Activated naive CD8-positive, alpha-beta T cell (primary cell): ENCODE results near the gene HDAC3.

Experiments
- H3K27ac Mint-ChIP-seq: one replicate; pipeline ENCODE4 v1.8.0; 2021; ENCODE audit warnings: mixed read lengths
- H3K27me3 Mint-ChIP-seq: one replicate; pipeline ENCODE4 v1.8.0; 2021; ENCODE audit warnings: mixed read lengths
- H3K36me3 Mint-ChIP-seq: one replicate; pipeline ENCODE4 v1.8.0; 2021; ENCODE audit warnings: mixed read lengths
- H3K4me1 Mint-ChIP-seq: one replicate; pipeline ENCODE4 v1.8.0; 2021; ENCODE audit warnings: low read depth, mixed read lengths
- H3K4me3 Mint-ChIP-seq: one replicate; pipeline ENCODE4 v1.8.0; 2021; ENCODE audit warnings: mild to moderate bottlenecking, mixed read lengths
- H3K9me3 Mint-ChIP-seq: one replicate; pipeline ENCODE4 v1.8.0; 2021; ENCODE audit warnings: low read depth, mixed read lengths

The HDAC3 gene

DNA sequence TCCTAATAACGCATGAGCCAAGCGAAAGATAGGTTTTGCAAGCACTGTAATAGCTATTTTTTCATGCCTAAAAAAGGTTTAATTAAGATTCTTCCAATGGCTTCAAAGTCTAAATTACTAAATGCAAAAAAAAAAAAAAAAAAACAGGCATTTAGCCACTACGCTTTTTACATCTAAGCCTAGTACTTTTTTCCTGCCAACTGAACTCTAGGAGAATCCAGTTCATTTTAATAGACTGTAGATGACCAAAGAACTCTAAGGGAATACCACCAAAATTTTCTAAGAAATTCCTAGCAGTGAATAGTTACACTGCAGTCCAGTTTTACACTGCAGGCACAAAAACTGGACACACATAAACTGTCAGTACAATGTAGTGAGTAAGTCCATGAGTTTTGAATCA is 27.6 kb downstream of the HDAC3 start:
- Mint-ChIP-seq H3K27me3 (no peaks in the 10 kb centered on the region), H3K4me1 (peaks cover 88% of the 10 kb centered on the region), H3K4me3 (no peak overlapping the region), H3K36me3 (peaks cover 13% of the 10 kb centered on the region), H3K27ac (peak overlapping the region; percentile 90), H3K9me3 (no peaks in the 10 kb centered on the region)

DNA sequence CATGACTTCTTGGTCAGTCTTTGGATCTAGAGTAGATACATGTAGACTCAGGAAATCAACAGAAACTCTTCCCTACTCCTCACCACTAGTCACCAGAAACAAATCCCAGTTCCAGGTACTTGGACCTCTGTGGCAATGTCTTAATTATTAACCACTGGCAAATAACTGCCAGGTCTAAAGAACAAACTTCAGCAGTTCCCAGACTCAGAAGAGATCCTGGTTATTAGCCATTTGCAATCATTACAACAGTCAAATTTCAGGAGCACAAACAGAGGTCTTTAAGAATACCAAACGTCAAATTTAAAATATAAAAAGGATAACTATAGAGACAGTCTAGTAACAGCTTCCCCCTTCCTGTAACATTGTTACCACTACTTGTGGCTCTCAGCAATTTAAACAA is 28.1 kb downstream of the HDAC3 start:
- peaks cover 13% of the 10 kb centered on the region for H3K36me3 Mint-ChIP-seq
- peaks cover 88% of the 10 kb centered on the region for H3K4me1 Mint-ChIP-seq
- H3K27ac Mint-ChIP-seq: peak overlapping the region; percentile 90
- H3K9me3 Mint-ChIP-seq: no peaks in the 10 kb centered on the region
- H3K4me3 Mint-ChIP-seq: peak overlapping the region; percentile 54
- no peaks in the 10 kb centered on the region for H3K27me3 Mint-ChIP-seq

DNA sequence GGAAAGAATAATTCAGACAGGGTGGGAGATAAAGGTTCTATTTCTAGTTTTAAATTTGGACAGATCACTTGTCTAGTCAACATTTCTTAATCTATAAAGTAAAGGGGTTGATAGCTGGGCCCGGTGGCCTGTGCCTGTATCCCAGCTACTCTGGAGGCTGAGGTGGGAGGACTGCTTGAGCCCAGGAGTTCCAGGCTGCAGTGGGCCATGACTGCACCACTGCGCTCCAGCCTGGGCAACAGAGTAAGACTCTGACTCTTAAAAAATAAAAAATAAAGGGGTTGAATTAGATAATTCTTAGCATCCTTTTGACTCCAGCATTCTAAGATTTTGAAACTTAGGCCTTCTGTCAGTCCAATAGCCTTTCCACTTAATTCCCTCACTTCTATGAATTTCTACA is 28.6 kb downstream of the HDAC3 start:
- Mint-ChIP-seq H3K9me3 (no peaks in the 10 kb centered on the region), H3K27me3 (no peaks in the 10 kb centered on the region), H3K4me3 (peak overlapping the region; percentile 54), H3K4me1 (peaks cover 87% of the 10 kb centered on the region), H3K36me3 (peaks cover 13% of the 10 kb centered on the region), H3K27ac (peak overlapping the region; percentile 90)

DNA sequence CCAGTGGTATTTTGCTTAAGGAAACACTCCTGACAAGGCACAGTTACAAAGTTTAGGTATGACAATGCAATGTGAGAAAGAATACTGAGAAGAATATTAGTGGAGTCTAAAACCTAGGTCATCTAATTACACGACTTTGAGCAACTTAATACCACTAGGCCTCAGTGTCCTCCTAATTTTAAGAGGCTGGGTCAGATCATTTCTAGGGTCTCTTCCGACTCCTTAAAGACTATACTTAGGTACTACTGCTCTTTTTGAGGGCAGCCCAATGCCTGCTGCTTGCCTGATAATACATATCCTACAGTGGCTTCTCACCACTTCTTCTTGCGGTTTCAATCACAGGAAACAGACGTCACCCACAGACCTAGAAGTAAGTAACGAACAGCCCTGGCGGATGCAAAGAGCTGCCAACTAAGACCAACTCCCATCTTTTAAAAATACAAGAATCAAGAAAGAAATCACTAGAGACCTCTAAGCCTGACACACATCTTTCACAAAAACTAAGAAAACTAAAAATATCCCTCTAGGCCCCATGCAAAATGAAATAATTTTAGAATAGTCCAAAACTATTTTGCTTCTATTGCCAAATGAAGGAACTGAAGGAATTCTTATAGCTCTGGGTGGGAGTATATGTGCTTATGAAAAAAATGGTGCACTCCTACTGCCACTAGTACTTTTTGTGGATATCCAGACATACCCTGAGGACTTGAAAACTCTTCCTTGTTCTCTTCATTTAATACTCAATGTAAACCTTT is 30.9 kb downstream of the HDAC3 start:
- no peaks in the 10 kb centered on the region for H3K27me3 Mint-ChIP-seq
- H3K4me1 Mint-ChIP-seq: peaks cover 88% of the 10 kb centered on the region
- H3K4me3 Mint-ChIP-seq: peak overlapping the region; percentile 69
- no peaks in the 10 kb centered on the region for H3K9me3 Mint-ChIP-seq
- H3K36me3 Mint-ChIP-seq: peaks cover 9% of the 10 kb centered on the region
- H3K27ac Mint-ChIP-seq: peak overlapping the region; percentile 83

DNA sequence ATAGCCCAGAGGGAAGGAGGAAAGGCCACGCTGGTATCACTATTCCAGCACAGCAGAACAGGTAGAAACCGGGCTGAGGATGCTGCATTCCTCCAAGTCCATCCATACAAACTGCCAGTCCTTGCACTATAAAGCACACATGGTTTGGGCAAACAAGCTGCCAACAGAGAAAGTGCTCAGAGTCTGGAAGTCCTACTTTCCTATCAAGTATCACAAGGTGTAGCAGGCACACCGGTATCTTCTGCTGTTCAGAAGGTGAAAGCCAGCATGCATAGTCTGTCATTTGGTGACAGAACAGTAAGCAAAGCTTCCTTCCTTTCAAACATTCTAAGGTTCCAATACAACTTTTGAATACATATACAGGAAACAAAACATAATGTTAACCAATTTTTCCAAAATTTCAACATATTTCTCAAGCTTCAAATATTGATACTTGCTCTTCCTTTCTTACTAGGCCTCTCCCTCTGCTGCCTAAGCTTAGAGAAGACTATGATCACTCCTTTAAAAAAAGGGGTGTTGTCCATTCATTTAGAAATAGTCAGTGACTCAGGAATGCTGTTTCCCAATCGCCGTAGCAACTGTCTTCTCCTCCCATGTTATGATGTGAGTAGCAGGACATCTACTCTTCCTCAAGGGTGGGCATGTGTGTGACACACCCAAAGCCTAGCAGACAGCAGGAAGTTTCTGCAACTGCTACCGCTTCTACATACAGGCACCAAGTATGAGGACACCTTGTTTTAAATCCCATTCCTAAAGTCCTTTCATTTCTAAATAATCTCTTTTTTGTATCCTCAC is 32.5 kb downstream of the HDAC3 start:
- Mint-ChIP-seq H3K27me3 (no peaks in the 10 kb centered on the region), H3K4me1 (peaks cover 93% of the 10 kb centered on the region), H3K27ac (peak overlapping the region; percentile 89), H3K4me3 (peak overlapping the region; percentile 77), H3K36me3 (peaks cover 6% of the 10 kb centered on the region), H3K9me3 (no peaks in the 10 kb centered on the region)

DNA sequence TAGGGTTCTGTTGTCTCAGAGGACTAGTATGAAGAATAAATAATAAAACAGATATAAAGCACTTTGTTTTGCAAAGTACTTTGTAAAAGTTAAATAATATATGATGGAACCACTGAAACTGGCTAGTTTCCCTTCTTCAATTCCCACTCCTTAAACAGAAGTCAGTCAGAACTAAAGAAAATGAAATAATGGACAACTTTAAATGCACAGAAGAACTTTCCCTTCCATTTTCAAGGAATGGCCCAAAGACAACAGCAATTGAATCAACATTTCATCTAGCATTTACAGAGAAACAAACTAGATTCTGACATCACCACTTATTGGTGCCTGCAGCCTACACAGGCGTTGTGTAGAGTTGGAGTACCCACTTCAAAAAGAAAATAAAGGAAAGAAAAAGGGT is 34.0 kb downstream of the HDAC3 start:
- H3K9me3 Mint-ChIP-seq: no peaks in the 10 kb centered on the region
- peak overlapping the region; percentile 64 for H3K4me3 Mint-ChIP-seq
- H3K36me3 Mint-ChIP-seq: peaks cover 3% of the 10 kb centered on the region
- peaks cover 93% of the 10 kb centered on the region for H3K4me1 Mint-ChIP-seq
- no peaks in the 10 kb centered on the region for H3K27me3 Mint-ChIP-seq
- H3K27ac Mint-ChIP-seq: peak overlapping the region; percentile 84

DNA sequence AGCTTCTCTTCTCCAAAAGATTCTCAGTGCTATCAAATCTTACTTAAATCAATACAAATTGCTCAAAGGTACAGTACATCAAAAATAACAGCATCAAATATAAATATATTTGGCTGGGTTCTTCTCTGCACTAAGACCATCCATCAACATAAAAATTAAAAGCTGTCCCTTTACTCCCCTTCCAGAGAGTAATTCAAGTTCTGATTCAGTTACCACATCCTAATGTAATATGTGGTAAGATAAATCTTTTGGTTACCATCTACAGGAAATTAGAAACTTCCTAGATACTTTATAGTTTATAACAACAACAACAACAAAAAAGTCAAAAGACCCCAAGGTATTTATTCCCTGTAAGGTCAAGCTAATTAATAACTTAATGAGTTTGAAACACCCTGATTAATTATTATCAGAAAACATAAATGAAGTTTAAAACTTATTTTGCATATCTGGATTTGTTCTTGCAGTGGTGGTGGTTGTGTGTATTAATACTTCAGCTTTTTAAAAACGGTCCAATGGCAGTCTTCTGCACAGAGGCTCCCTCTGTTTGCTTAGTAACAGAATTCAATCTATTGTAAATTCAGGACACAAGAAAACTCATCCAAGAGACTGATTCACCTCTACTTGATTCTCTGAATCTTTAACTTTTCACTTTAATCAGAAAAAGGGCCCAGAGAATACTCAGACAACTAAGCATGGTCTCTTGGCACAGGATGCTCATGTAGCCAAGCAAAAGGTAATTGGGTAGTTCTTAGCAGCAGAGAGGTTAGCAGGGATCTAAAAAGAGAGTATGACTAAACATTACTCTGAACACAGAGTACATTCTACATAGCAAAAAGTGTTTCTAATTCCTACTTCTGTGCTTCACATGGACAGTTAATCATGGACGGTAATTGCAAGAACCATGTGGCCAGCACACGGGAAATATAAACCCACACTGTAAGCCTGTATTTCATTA is 38.0 kb downstream of the HDAC3 start:
- no peaks in the 10 kb centered on the region for H3K27me3 Mint-ChIP-seq
- H3K27ac Mint-ChIP-seq: peak overlapping the region; percentile 78
- H3K9me3 Mint-ChIP-seq: no peaks in the 10 kb centered on the region
- H3K4me3 Mint-ChIP-seq: no peak overlapping the region
- H3K36me3 Mint-ChIP-seq: peaks cover 10% of the 10 kb centered on the region
- peaks cover 77% of the 10 kb centered on the region for H3K4me1 Mint-ChIP-seq

DNA sequence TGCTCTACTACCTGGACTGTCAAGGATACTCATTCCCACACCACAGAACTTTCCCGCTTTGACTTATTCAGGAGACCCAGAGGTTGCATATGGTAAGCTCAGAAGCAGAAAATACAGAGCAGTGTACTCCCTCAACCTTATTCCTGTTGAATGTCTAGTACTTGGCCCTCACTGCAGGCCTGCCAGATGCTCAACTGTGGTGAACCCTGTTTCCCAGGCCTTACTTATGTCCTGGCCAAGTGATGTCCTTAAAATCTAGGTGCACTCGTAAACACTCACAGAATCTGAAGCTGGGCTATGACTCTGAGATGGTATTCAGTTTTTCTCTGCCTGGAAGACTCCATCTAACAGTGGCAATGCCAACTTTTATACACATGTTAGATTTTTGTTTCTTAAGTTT is 38.8 kb downstream of the HDAC3 start:
- Mint-ChIP-seq H3K36me3 (peaks cover 10% of the 10 kb centered on the region), H3K9me3 (no peaks in the 10 kb centered on the region), H3K27me3 (no peaks in the 10 kb centered on the region), H3K4me1 (peaks cover 75% of the 10 kb centered on the region), H3K27ac (peak overlapping the region; percentile 55), H3K4me3 (no peak overlapping the region)

DNA sequence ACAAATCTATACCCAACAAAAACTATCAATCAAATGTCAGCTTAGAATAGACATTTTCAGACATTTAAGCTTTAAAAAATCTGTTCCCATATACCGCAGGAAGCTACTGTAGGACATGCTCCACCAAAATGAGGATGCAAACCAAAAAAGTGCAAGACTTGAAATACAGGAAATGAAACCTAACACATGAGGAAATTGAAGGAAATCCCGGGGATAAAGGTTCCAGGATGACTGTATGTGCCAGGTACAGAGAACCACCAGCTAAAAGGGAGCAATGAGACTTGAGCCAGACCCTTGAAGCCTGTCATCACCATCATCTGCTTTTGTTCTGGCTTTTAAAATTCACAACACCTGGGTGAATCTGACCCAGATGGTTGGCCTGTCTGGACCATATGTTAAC is 39.3 kb downstream of the HDAC3 start:
- H3K4me1 Mint-ChIP-seq: peaks cover 75% of the 10 kb centered on the region
- no peaks in the 10 kb centered on the region for H3K27me3 Mint-ChIP-seq
- peaks cover 10% of the 10 kb centered on the region for H3K36me3 Mint-ChIP-seq
- H3K27ac Mint-ChIP-seq: peak overlapping the region; percentile 55
- no peaks in the 10 kb centered on the region for H3K9me3 Mint-ChIP-seq
- peak overlapping the region; percentile 20 for H3K4me3 Mint-ChIP-seq

DNA sequence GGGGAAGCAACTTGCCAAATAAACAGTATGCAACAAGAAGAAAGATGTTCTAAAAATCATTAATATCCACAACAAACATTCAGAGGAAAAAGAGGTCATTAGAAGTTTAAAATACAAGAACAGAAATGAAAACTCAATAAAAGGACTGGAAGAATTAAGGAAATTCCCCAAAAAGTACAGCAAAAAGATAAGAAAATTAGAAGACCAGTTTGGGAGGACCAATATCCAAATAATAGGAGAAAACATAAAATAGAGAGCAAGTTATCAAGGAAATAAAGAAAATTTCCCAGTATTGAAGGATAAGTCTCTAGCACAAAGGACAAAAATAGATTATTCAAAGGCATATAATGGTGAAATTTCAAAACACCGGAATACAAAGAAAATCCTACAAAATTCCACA is 39.8 kb downstream of the HDAC3 start:
- Mint-ChIP-seq H3K27ac (peak overlapping the region; percentile 55), H3K27me3 (no peaks in the 10 kb centered on the region), H3K4me3 (no peak overlapping the region), H3K36me3 (peaks cover 10% of the 10 kb centered on the region), H3K4me1 (peaks cover 75% of the 10 kb centered on the region), H3K9me3 (no peaks in the 10 kb centered on the region)

DNA sequence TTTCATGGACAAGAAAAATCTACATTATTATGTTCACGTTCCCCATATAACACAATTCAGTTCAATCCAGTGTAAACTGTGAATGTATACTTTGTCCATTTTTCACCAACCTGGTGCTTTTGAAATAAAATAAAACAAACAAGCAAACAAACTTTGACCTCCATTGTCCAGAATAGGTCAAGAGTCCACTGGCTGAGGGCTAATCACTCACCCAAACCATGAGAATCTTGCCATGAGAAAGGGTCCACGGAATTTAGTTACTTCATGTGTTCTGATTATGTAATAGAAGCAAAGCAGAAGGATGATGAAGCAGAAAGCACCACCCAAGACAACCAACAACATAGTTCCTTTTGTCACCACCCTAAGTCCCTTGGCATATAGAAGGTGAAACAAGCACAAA is 46.5 kb downstream of the HDAC3 start:
- Mint-ChIP-seq H3K27me3 (no peaks in the 10 kb centered on the region), H3K4me1 (peaks cover 45% of the 10 kb centered on the region), H3K36me3 (peaks cover 2% of the 10 kb centered on the region), H3K27ac (no peak overlapping the region), H3K4me3 (no peak overlapping the region), H3K9me3 (no peaks in the 10 kb centered on the region)

DNA sequence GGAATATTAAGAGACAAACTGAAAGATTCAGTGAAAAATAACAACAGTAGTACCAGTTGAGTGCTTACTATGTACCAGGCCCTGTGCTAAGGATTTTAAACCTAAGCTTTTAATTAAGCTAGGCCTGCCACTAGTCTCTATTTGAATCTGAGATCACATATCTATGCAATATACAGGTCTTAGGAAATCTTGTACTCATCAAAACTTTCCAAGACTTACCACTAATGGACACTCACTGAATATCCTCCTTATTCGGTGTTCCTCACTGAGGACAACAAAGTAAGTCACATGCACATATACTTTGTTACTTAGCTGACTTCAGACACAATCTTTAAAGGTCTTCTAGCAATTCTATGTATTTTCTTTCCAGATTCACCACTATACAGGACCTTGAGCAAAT is 50.4 kb downstream of the HDAC3 start:
- Mint-ChIP-seq H3K4me1 (peaks cover 28% of the 10 kb centered on the region), H3K9me3 (no peaks in the 10 kb centered on the region), H3K27me3 (no peaks in the 10 kb centered on the region), H3K36me3 (peaks cover 7% of the 10 kb centered on the region), H3K27ac (no peak overlapping the region), H3K4me3 (no peak overlapping the region)

DNA sequence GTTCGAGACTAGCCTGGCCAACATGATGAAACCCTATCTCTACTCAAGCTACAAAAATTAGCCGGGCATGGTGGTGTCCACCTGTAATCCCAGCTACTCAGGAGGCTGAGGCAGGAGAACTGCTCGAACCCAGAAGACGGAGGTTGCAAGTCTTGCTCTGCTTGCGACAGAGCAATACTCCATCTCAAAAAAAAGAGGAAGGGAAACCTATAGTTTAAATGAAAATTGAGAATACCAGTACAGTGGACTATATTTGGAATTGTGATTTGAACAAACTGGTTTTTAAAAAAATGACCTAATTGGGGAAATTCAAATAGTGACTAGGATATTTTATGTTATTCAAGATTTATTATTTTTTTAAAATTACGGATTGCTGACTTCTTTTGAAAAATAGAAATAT is 51.1 kb downstream of the HDAC3 start:
- H3K4me1 Mint-ChIP-seq: peaks cover 24% of the 10 kb centered on the region
- H3K27me3 Mint-ChIP-seq: no peaks in the 10 kb centered on the region
- H3K4me3 Mint-ChIP-seq: no peak overlapping the region
- H3K36me3 Mint-ChIP-seq: peaks cover 7% of the 10 kb centered on the region
- H3K9me3 Mint-ChIP-seq: no peaks in the 10 kb centered on the region
- H3K27ac Mint-ChIP-seq: no peak overlapping the region

DNA sequence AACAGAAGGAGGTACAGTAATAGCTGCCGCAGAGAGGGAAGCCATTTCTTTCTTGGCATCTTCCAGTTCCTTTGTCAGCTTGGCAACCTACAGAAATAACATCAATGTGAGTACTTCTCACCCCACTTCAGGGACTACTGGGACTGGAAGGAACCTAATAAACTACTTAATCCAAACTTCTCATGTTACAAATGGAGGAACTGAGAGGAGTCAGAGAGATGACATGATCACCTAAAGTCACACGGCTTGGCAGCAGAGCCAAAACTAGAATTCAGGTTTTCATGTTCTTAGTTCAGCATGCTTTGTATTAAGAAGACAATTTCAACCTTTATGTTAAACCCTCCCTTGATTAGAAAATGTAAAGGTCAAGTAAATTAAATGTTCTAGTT is 62.5 kb downstream of the HDAC3 start:
- Mint-ChIP-seq H3K4me1 (no peaks in the 10 kb centered on the region), H3K27ac (no peak overlapping the region), H3K9me3 (no peaks in the 10 kb centered on the region), H3K36me3 (peaks cover 17% of the 10 kb centered on the region), H3K4me3 (no peak overlapping the region), H3K27me3 (no peaks in the 10 kb centered on the region)
